ENCODE data around the gene SPOCD1.

SPOCD1 gene

GRCh38 chr1:31787261-31787660, 28.6 kb downstream of the SPOCD1 start:
- DNase-seq (ENCODE audit: low spot score) = no peak

- no peak for DNase-seq (ENCODE audit: low spot score)
Measured at GRCh38 chr1:31786366-31787060, 29.3 kb downstream of the SPOCD1 start.

GRCh38 chr1:31785947-31786290, 29.9 kb downstream of the SPOCD1 start:
- DNase-seq (ENCODE audit: low spot score) = no peak

GRCh38 chr1:31785020-31785946, 30.5 kb downstream of the SPOCD1 start:
- no peak for DNase-seq (ENCODE audit: low spot score)

- no peak for DNase-seq (ENCODE audit: low spot score)
Measured at GRCh38 chr1:31784356-31785019, 31.3 kb downstream of the SPOCD1 start.

- no peak for DNase-seq (ENCODE audit: low spot score)
Measured at GRCh38 chr1:31783846-31784245, 32.0 kb downstream of the SPOCD1 start.

GRCh38 chr1:31782421-31783410, 33.1 kb downstream of the SPOCD1 start:
- DNase-seq (ENCODE audit: low spot score) = no peak

GRCh38 chr1:31781756-31782371, 34.0 kb downstream of the SPOCD1 start:
- no peak for DNase-seq (ENCODE audit: low spot score)

GRCh38 chr1:31781138-31781755, 34.6 kb downstream of the SPOCD1 start:
- DNase-seq (ENCODE audit: low spot score) = no peak

- no peak for DNase-seq (ENCODE audit: low spot score)
Measured at GRCh38 chr1:31780632-31781031, 35.2 kb downstream of the SPOCD1 start.

GRCh38 chr1:31779687-31780086, 36.1 kb downstream of the SPOCD1 start:
- DNase-seq (ENCODE audit: low spot score) = no peak

- DNase-seq (ENCODE audit: low spot score) = no peak
Measured at GRCh38 chr1:31778763-31779488, 36.9 kb downstream of the SPOCD1 start.

- DNase-seq (ENCODE audit: low spot score) = no peak
Measured at GRCh38 chr1:31776516-31776915, 39.3 kb downstream of the SPOCD1 start.

- no peak for DNase-seq (ENCODE audit: low spot score)
Measured at GRCh38 chr1:31776032-31776431, 39.8 kb downstream of the SPOCD1 start.

GRCh38 chr1:31775210-31775999, 40.4 kb downstream of the SPOCD1 start:
- DNase-seq (ENCODE audit: low spot score) = no peak

- no peak for DNase-seq (ENCODE audit: low spot score)
Measured at GRCh38 chr1:31774495-31774894, 41.3 kb downstream of the SPOCD1 start.

GRCh38 chr1:31773861-31774260, 42.0 kb downstream of the SPOCD1 start:
- DNase-seq (ENCODE audit: low spot score) = no peak

GRCh38 chr1:31772669-31773248, 43.1 kb downstream of the SPOCD1 start:
- DNase-seq (ENCODE audit: low spot score) = no peak

Measured in SW480 (cell line).